ENCODE results near the gene LPCAT3.

LPCAT3 gene

GRCh38 chr12:6980075-6980474, 38.2 kb downstream of the LPCAT3 start:
- TF ChIP-seq CTCF (IDR thresholded peaks at IDR 0.05; ENCODE audit: low read length, missing control alignments) = no peak
- no peak overlapping the region for H3K4me3 ChIP-seq (replicated peaks; ENCODE audit: low read depth, low read length)
- DNase-seq (ENCODE audit: low read depth) = no peak

- no peak for TF ChIP-seq CTCF (IDR thresholded peaks at IDR 0.05; ENCODE audit: low read length, missing control alignments)
- H3K4me3 ChIP-seq (replicated peaks; ENCODE audit: low read depth, low read length) = no peak overlapping the region
- no peak for DNase-seq (ENCODE audit: low read depth)
Observed at GRCh38 chr12:6979453-6979852, 38.8 kb downstream of the LPCAT3 start.

- H3K4me3 ChIP-seq (replicated peaks; ENCODE audit: low read depth, low read length) = no peak overlapping the region
- TF ChIP-seq CTCF (IDR thresholded peaks at IDR 0.05; ENCODE audit: low read length, missing control alignments) = no peak
- DNase-seq (ENCODE audit: low read depth) = no peak
Observed at GRCh38 chr12:6979021-6979420, 39.3 kb downstream of the LPCAT3 start.

- no peak overlapping the region for H3K4me3 ChIP-seq (replicated peaks; ENCODE audit: low read depth, low read length)
- no peak for TF ChIP-seq CTCF (IDR thresholded peaks at IDR 0.05; ENCODE audit: low read length, missing control alignments)
- no peak for DNase-seq (ENCODE audit: low read depth)
Observed at GRCh38 chr12:6978611-6979011, 39.7 kb downstream of the LPCAT3 start.

- no peak for TF ChIP-seq CTCF (IDR thresholded peaks at IDR 0.05; ENCODE audit: low read length, missing control alignments)
- no peak for DNase-seq (ENCODE audit: low read depth)
- no peak overlapping the region for H3K4me3 ChIP-seq (replicated peaks; ENCODE audit: low read depth, low read length)
Observed at GRCh38 chr12:6978188-6978587, 40.1 kb downstream of the LPCAT3 start.

GRCh38 chr12:6977653-6978052, 40.6 kb downstream of the LPCAT3 start:
- H3K4me3 ChIP-seq (replicated peaks; ENCODE audit: low read depth, low read length) = no peak overlapping the region
- no peak for DNase-seq (ENCODE audit: low read depth)
- no peak for TF ChIP-seq CTCF (IDR thresholded peaks at IDR 0.05; ENCODE audit: low read length, missing control alignments)

- no peak for DNase-seq (ENCODE audit: low read depth)
- TF ChIP-seq CTCF (IDR thresholded peaks at IDR 0.05; ENCODE audit: low read length, missing control alignments) = no peak
- no peak overlapping the region for H3K4me3 ChIP-seq (replicated peaks; ENCODE audit: low read depth, low read length)
Observed at GRCh38 chr12:6975297-6976032, 42.8 kb downstream of the LPCAT3 start.
